Midbrain (tissue), 1 donor: ENCODE measurements around the gene TMEM192.
A peak's percentile ranks its signal among the peaks of the same experiment; 100 is the strongest.
"Not testable (repeated sequence)": the region's sequence is repeated elsewhere in the genome, so short reads cannot be mapped to it uniquely, and the experiment has no call there.

Source experiments
- DNase-seq: peaks from one replicate; lab custom pipeline; 2025; lab: John Stamatoyannopoulos, UW

Gene TMEM192

DNA sequence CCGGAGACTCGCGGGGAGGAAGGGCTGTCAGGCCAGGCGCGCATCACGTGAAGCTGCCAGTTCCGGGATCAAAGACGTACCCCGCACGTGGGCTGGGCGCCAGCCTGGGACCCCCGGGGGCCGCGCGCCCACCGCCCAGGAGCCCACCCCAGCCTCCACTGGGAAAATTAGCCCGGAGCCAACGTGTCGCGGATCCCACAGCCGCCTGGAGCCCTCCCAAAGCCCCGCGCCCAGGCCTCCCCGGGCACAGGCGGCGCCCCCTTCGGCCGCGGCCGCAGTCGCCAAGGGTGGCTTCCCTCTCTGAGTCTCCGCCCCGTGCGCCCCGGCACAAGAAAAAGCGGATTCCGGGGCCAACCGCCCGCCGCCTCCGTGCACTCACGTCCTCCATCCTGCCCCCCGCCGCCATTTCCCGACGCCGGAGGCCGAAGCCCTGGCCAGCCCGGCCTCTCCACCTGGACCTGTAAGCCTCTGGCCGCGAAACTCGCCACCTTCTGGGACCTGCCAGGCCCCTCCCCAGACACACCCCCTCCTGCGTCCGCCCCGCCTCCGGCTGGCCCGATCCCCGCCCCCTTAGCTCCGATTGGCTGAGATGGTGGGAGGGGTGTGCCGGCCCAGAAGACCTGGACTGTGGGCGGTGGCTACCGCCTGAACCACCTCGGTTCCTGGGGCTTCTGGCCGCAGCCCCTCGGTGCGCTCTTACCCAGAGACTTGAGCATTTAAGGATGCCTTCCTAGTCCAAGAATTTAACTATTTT, at the start of gene TMEM192:
Gene TMEM192, minus strand, starts transcription at position 493 of the 754 bp plus-strand sequence. Its CDS starts 87 bp downstream, at position 406.
- DNase-seq: peak; percentile 96

GRCh38 chr4:165158762-165159161, 46.1 kb upstream of the TMEM192 start:
- DNase-seq: no peak

DNA sequence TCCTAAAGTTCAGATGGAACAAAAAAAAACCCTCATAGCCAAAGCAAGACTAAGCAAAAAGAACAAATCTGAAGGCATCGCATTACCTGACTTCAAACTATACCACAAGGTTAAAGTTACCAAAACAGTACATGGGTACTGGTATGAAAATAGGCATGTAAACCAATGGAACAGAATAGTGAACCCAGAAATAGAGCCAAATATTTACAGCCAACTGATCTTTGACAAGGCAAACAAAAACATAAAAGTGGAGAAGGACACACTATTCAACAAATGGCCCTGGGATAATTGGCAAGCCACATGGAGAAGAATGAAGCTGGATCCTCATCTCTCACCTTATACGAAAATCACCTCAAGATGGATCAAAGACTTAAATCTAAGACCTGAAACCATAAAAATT, 44.2 kb upstream of the TMEM192 start:
- DNase-seq: no peak

DNA sequence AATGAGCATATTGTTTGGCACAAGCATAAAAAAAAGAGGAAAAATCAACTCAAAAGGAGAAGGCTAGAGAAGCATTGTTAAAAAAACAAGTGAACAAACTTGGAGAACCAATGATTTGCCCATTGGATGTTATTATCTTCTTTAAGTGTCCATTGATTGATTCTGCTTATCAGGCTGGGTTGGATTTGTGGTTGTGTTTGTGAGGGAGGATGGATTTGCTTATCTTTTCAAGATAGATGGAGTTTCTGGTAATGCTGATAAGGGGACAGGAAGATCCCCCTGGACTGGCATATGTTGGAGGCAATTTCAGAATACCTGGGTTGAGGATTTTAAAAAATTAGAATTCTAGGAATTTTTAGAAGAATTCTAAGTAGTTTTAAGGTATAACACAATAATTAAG, 41.8 kb upstream of the TMEM192 start:
- DNase-seq: no peak

DNA sequence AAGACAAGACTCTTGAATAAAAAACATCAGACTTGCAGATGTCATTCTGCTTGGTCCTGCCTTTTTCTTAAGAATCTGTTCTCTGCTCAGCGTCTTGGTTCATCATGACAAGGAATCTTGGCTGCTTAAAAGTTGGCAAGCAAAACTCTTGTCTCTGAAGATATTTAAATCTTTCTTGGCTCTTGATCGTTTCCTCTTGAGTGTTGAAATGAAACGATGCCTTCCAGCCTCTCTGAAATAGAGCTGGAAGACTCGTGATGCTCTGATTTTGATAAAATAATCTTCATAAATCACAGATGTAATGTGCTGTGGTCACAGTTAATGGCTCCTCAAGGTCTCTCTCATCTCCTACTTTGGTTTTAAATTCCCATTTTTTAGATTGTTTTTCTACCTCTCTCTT, 39.9 kb upstream of the TMEM192 start:
- no peak for DNase-seq

GRCh38 chr4:165151734-165152133, 39.1 kb upstream of the TMEM192 start:
- DNase-seq: no peak

DNA sequence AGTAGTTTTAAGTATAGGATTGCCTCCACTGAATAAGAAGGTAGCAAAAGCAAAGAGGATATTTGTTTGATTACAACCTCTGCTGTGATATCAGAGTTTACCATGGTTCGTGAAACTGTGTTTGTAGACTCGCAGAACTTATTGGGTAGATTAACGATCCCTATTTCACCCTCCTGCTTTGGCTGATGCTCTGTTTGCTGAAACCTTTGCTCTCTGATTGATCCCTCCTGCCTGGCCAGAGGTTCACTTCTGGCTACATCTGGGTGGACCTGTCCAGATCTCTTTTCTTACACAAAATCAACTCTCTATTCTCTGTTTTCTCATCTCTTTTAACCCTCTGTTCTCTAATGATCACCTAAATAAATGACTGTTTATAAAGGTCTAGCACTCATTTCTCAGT, 37.9 kb upstream of the TMEM192 start:
- no peak for DNase-seq

- no peak for DNase-seq
These were observed 26.2 kb upstream of the TMEM192 start for GRCh38 chr4:165138843-165139242.

- DNase-seq: no peak
These were observed 24.5 kb upstream of the TMEM192 start for GRCh38 chr4:165137205-165137604.

GRCh38 chr4:165136529-165136928, 23.9 kb upstream of the TMEM192 start:
- DNase-seq: no peak

DNA sequence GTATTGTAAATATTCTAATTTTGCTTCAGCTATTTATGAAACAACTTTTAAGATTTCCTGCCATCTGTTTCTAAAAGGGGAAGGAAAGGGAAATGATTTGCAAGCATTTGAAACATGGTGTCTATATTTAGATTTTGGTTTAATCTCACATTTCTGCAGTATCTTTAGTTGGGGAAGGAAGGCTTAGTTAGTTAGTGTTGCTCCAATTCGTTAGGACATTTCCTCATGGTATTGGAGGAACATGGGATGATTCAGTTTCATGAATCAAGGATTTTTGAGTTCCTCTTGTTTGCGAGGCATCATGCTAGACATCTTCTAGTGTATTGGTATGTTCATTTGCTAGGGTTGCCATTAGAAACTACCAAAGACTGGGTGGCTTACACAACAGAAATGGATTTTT, 20.5 kb upstream of the TMEM192 start:
- DNase-seq: no peak

- DNase-seq: peak; percentile 87
These were observed 18.7 kb upstream of the TMEM192 start for GRCh38 chr4:165131247-165131832.

DNA sequence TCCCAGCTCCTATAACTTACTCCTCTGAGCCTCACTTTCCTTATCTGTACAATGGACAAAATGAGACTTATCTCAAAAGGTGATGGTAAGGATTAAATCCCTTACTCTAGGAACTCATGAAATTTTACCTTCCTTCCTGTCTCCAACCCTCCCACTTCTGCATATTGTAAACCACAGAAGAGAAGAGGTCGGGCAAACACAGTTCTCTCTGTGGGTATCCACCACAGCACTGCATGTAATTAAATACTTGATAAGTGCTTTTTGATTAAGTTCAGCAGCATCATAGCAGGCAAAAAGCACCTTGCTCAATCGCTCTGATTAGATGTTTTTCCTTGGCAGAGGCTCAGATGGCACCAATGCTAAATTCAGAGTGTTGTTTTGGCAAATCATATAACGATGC, 17.3 kb upstream of the TMEM192 start:
- no peak for DNase-seq

- DNase-seq: not testable (repeated sequence)
These were observed 13.3 kb upstream of the TMEM192 start for GRCh38 chr4:165125869-165126499.

- DNase-seq: no peak
These were observed 11.8 kb upstream of the TMEM192 start for GRCh38 chr4:165124488-165124887.

- no peak for DNase-seq
These were observed 5.7 kb upstream of the TMEM192 start for GRCh38 chr4:165118256-165118909.

GRCh38 chr4:165115301-165115700, 2.6 kb upstream of the TMEM192 start:
- no peak for DNase-seq

DNA sequence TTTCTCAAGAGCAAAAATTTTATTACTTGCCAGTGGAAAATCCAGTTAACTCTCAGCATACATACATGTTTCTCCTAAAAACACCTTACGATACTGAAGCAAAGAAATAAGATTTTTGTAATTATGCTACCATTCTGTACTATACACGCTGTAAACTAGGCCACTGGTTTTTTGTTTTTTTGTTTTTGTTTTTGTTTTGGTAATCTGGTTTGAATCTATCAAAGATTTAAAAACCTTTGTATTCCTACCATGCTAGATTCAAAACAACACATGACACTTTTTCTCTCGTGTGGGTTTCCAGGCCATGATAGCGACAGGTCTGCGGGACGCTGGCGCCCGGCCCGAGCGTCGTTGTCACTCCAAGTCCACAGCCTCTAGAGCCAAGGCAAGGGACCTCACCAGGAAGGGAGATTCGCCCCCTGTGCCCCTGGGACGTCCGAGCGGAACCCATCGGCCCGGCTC, 723 bp downstream of the TMEM192 start:
- no peak for DNase-seq

- no peak for DNase-seq
These were observed 6.1 kb downstream of the TMEM192 start for GRCh38 chr4:165106518-165106917.

GRCh38 chr4:165101641-165102040, 11.0 kb downstream of the TMEM192 start:
- DNase-seq: no peak

DNA sequence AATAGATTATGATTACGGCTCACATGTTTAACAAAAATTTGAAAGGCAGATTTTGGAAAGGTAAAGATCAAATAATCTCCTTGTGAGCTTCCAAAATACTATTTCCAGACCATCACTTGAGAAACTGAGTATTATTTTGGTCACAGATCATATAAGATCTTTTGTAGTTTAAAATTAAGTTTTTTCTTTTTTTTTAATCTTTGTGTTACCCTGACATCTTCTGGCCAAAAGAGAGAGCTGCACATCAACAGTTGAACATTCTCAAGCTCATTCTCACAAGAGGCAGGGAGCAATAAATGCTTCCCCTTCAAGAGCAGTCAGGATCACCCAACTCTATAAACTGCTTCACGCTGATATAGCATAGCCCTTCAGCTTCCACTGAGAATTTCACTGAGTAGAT, 15.9 kb downstream of the TMEM192 start:
- DNase-seq: peak; percentile 13

- no peak for DNase-seq
These were observed 17.4 kb downstream of the TMEM192 start for GRCh38 chr4:165095291-165095690.

DNA sequence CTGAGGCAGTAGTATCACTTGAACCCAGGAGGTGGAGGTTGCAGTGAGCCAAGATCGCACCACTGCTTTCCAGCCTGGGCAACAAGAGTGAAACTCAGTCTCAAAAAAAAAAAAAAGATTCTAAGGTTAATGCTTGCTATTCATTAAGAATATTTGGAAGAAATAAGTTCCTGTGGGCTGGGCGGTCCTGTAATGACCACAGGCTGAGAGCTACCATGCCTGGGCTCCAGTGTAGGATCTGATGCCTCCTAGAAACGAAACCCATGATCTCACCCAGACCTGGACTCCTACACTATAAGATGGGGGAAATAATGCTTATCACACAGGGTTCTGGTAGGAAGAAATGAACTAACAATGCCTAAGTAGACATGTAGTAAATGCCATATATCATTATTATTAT, 17.8 kb downstream of the TMEM192 start:
- no peak for DNase-seq
